Right atrium auricular region (tissue), 2 donors: Measurements from ENCODE around the gene CTPS1. TPM values are rescaled to one million over a fixed set of nuclear protein-coding genes. Genes with fewer than 3 reads are reported as not detected.

Experiments used
- DNase-seq: peaks from one replicate; pipeline ENCODE4 v3.0.0-alpha.2; 2019; ENCODE audit warnings: low spot score
- H3K27ac ChIP-seq, 2 donors: fragments of 200-600 bp; sonication (generic); 1 replicate in 1 of 2; 2 replicates in 1 of 2; pipeline ENCODE4 v1.5.1; 2016 to 2019
- H3K27me3 ChIP-seq, 2 donors: fragments of 200-600 bp; sonication (generic); one replicate each; pipeline versions ENCODE4 v1.5.1 to v1.6.0; 2017 to 2019
- H3K36me3 ChIP-seq: fragments of 200-600 bp; sonication (generic); one replicate; pipeline ENCODE4 v1.5.1; 2016
- H3K4me1 ChIP-seq, 2 donors: fragments of 200-600 bp; sonication (generic); one replicate each; pipeline versions ENCODE4 v1.5.1 to v1.6.0; 2017 to 2019
- H3K4me3 ChIP-seq, 2 donors: fragments of 200-600 bp; sonication (generic); 1 replicate in 1 of 2; 2 replicates in 1 of 2; pipeline ENCODE4 v1.5.1; 2017 to 2019; ENCODE audit warnings: mild to moderate bottlenecking in 1 of 2, moderate library complexity in 1 of 2
- H3K9me3 ChIP-seq, 2 donors: fragments of 200-600 bp; sonication (generic); one replicate each; pipeline ENCODE4 v1.5.1; 2019
- CTCF ChIP-seq, 2 donors: fragments of 200-600 bp; sonication (generic); IDR thresholded peaks; one replicate each; pipeline ENCODE4 v1.5.1; 2019; ENCODE audit warnings: antibody characterized with exemption in 2 of 2
- total RNA-seq, 2 donors: library from RNA; depleted of rRNA; stranded (reverse); fragments of >200 nt; gene quantifications; one replicate each; pipeline ENCODE4 v1.1.0, GENCODE V29; 2016

CTPS1 gene
- total RNA-seq, 2 donors from 2014 or later, result 8.8 to 15.4 TPM

GRCh38 chr1:41003127-41003639 lies 23.7 kb downstream of the CTPS1 start:
- no peak for TF ChIP-seq CTCF (IDR thresholded peaks at IDR 0.05)
- H3K9me3 ChIP-seq, result no peaks in the 10 kb centered on the region
- no peak overlapping the region for H3K4me3 ChIP-seq
- peaks cover 0 to 17% of the 10 kb centered on the region in 2 donors for H3K4me1 ChIP-seq
- peaks cover 66% of the 10 kb centered on the region for H3K36me3 ChIP-seq
- peak overlapping the region; percentile 46 to 50 for H3K27ac ChIP-seq
- no peak for DNase-seq
- H3K27me3 ChIP-seq, result no peaks in the 10 kb centered on the region

GRCh38 chr1:41003640-41004220 lies 24.2 kb downstream of the CTPS1 start:
- DNase-seq, result peak; percentile 98
- peak overlapping the region; percentile 46 to 50 for H3K27ac ChIP-seq
- no peaks in the 10 kb centered on the region for H3K27me3 ChIP-seq
- H3K4me1 ChIP-seq, result peaks cover 0 to 17% of the 10 kb centered on the region in 2 donors
- H3K4me3 ChIP-seq, result no peak overlapping the region
- H3K9me3 ChIP-seq, result no peaks in the 10 kb centered on the region
- H3K36me3 ChIP-seq, result peaks cover 66% of the 10 kb centered on the region
- peak; percentile 31 to 73 for TF ChIP-seq CTCF (IDR thresholded peaks at IDR 0.05)

GRCh38 chr1:41005876-41006275 lies 26.4 kb downstream of the CTPS1 start:
- Histone ChIP-seq H3K36me3 (peaks cover 64% of the 10 kb centered on the region), H3K4me3 (no peak overlapping the region), H3K4me1 (peaks cover 0 to 17% of the 10 kb centered on the region in 2 donors), H3K27me3 (no peaks in the 10 kb centered on the region), H3K9me3 (no peaks in the 10 kb centered on the region), H3K27ac (no peak overlapping the region)
- no peak for DNase-seq
- TF ChIP-seq CTCF (IDR thresholded peaks at IDR 0.05), result no peak

GRCh38 chr1:41006942-41007865 lies 27.7 kb downstream of the CTPS1 start:
- TF ChIP-seq CTCF (IDR thresholded peaks at IDR 0.05), result no peak
- DNase-seq, result no peak
- Histone ChIP-seq H3K4me1 (peaks cover 0 to 17% of the 10 kb centered on the region in 2 donors), H3K4me3 (no peak overlapping the region), H3K36me3 (peaks cover 64% of the 10 kb centered on the region), H3K9me3 (no peaks in the 10 kb centered on the region), H3K27me3 (no peaks in the 10 kb centered on the region), H3K27ac (no peak overlapping the region)

- H3K4me1 ChIP-seq, result peaks cover 0 to 13% of the 10 kb centered on the region in 2 donors
- no peak overlapping the region for H3K4me3 ChIP-seq
- H3K36me3 ChIP-seq, result peaks cover 52% of the 10 kb centered on the region
- no peaks in the 10 kb centered on the region for H3K9me3 ChIP-seq
- no peaks in the 10 kb centered on the region for H3K27me3 ChIP-seq
- TF ChIP-seq CTCF (IDR thresholded peaks at IDR 0.05), result no peak
- no peak overlapping the region for H3K27ac ChIP-seq
- no peak for DNase-seq
Observed at GRCh38 chr1:41009466-41009865, 30.0 kb downstream of the CTPS1 start.
